CD8-positive, alpha-beta memory T cell (primary cell): ENCODE data around the gene TANC1. TPM values are rescaled to one million over a fixed set of nuclear protein-coding genes. Genes with fewer than 3 reads are reported as not detected.

ENCODE experiments used
- CTCF ChIA-PET: fragments of 350-600 bp; sonication (Branson Sonifier 250); formaldehyde crosslinking; loops from one replicate; lab custom pipeline; 2021; ENCODE audit warnings: antibody characterized with exemption; lab: Charles Lee
- POLR2A ChIA-PET: fragments of 350-600 bp; sonication (Branson Sonifier 250); formaldehyde crosslinking; loops from one replicate; lab custom pipeline; 2021; ENCODE audit warnings: antibody characterized with exemption; lab: Charles Lee
- DNase-seq, 5 donors: peaks; one replicate each; pipeline versions ENCODE4 v3.0.0 to v3.0.0-alpha.2; 2020 to 2022; ENCODE audit warnings: mixed read lengths in 1 of 5
- H3K27ac ChIP-seq: one replicate; pipeline ENCODE4 v1.7.0; 2013; ENCODE audit warnings: low read depth, mild to moderate bottlenecking, low read length, moderate library complexity
- H3K27me3 ChIP-seq: 2 replicates; pipeline ENCODE4 v1.7.0; 2013; ENCODE audit warnings: low read length, mild to moderate bottlenecking; ENCODE audit not compliant: insufficient read depth, poor library complexity, severe bottlenecking
- H3K36me3 ChIP-seq: 2 replicates; pipeline ENCODE4 v1.7.0; 2013; ENCODE audit warnings: mild to moderate bottlenecking, low read length, moderate library complexity; ENCODE audit not compliant: insufficient read depth
- H3K4me1 ChIP-seq: 2 replicates; pipeline ENCODE4 v1.7.0; 2013; ENCODE audit warnings: mild to moderate bottlenecking, low read length, moderate library complexity; ENCODE audit not compliant: insufficient read depth
- H3K4me3 ChIP-seq: 2 replicates; pipeline ENCODE4 v1.7.0; 2013; ENCODE audit warnings: mild to moderate bottlenecking, low read length
- H3K9me3 ChIP-seq: 2 replicates; pipeline ENCODE4 v1.7.0; 2013; ENCODE audit warnings: mild to moderate bottlenecking, low read length
- H3K27ac Mint-ChIP-seq, 8 donors: one replicate each; pipeline ENCODE4 v1.8.0; 2020 to 2021; ENCODE audit warnings: mixed read lengths in 8 of 8, mild to moderate bottlenecking in 6 of 8, inconsistent platforms in 3 of 8, moderate library complexity in 3 of 8
- H3K27me3 Mint-ChIP-seq, 2 donors: one replicate each; pipeline ENCODE4 v1.8.0; 2020 to 2021; ENCODE audit warnings: mixed read lengths in 2 of 2, mild to moderate bottlenecking in 1 of 2, moderate library complexity in 1 of 2
- H3K36me3 Mint-ChIP-seq, 3 donors: one replicate each; pipeline ENCODE4 v1.8.0; 2020 to 2021; ENCODE audit warnings: mixed read lengths in 3 of 3, inconsistent platforms in 1 of 3, mild to moderate bottlenecking in 1 of 3
- H3K4me1 Mint-ChIP-seq, 3 donors: one replicate each; pipeline ENCODE4 v1.8.0; 2020 to 2021; ENCODE audit warnings: mixed read lengths in 3 of 3, inconsistent platforms in 1 of 3, mild to moderate bottlenecking in 1 of 3
- H3K4me3 Mint-ChIP-seq, 7 donors: one replicate each; pipeline ENCODE4 v1.8.0; 2020 to 2021; ENCODE audit warnings: mixed read lengths in 7 of 7, mild to moderate bottlenecking in 6 of 7, moderate library complexity in 4 of 7, inconsistent platforms in 2 of 7
- H3K9me3 Mint-ChIP-seq, 5 donors: one replicate each; pipeline ENCODE4 v1.8.0; 2020 to 2022; ENCODE audit warnings: mixed read lengths in 5 of 5, mild to moderate bottlenecking in 3 of 5, moderate library complexity in 2 of 5, inconsistent platforms in 1 of 5
- polyA plus RNA-seq: library from polyadenylated mRNA; unstranded; fragments of 300-500 nt; fragmentation: Illumina TruSeq; gene quantifications from one replicate; pipeline ENCODE4 v1.2.3, GENCODE V29; 2021
- total RNA-seq, 2 experiments: library from RNA; stranded (reverse); gene quantifications; one replicate each; pipeline ENCODE4 v1.2.3, GENCODE V29; 2021

Gene TANC1
- total and polyA plus RNA-seq, 3 experiments from 2014 or later, result 0.11 to 0.64 (median 0.13) TPM

GRCh38 chr2:159051661-159052060 is 83.2 kb downstream of the TANC1 start:
- CTCF ChIA-PET, result no interaction called here

GRCh38 chr2:159052157-159052601 is 83.7 kb downstream of the TANC1 start:
- no peaks in the 10 kb centered on the region for H3K36me3 ChIP-seq
- peak overlapping the region in 1 of 8 donors; percentile 15 for H3K27ac Mint-ChIP-seq
- H3K27me3 Mint-ChIP-seq, result peaks cover 3 to 40% of the 10 kb centered on the region in 2 donors
- ChIA-PET CTCF (no interaction called here), POLR2A (no interaction called here)
- H3K36me3 Mint-ChIP-seq, result peaks cover 0 to 4% (median 0%) of the 10 kb centered on the region in 3 donors
- no peaks in the 10 kb centered on the region for H3K4me1 ChIP-seq
- H3K4me3 Mint-ChIP-seq, result no peak overlapping the region
- H3K9me3 ChIP-seq, result no peaks in the 10 kb centered on the region
- H3K4me1 Mint-ChIP-seq, result no peaks in the 10 kb centered on the region
- no peaks in the 10 kb centered on the region for H3K9me3 Mint-ChIP-seq
- DNase-seq, result no peak
- no peak overlapping the region for H3K4me3 ChIP-seq
- H3K27me3 ChIP-seq, result no peaks in the 10 kb centered on the region
- no peak overlapping the region for H3K27ac ChIP-seq

More at GRCh38 chr2:159051661-159052060, 83.2 kb downstream of the TANC1 start:
- POLR2A ChIA-PET, result no interaction called here
- DNase-seq, result no peak
- H3K4me1 Mint-ChIP-seq, result no peaks in the 10 kb centered on the region
- no peak overlapping the region for H3K27ac Mint-ChIP-seq
- Histone ChIP-seq H3K27ac (no peak overlapping the region), H3K4me3 (no peak overlapping the region), H3K9me3 (no peaks in the 10 kb centered on the region), H3K27me3 (no peaks in the 10 kb centered on the region), H3K4me1 (no peaks in the 10 kb centered on the region), H3K36me3 (no peaks in the 10 kb centered on the region)
- H3K9me3 Mint-ChIP-seq, result no peaks in the 10 kb centered on the region
- H3K36me3 Mint-ChIP-seq, result peaks cover 0 to 4% (median 0%) of the 10 kb centered on the region in 3 donors
- H3K27me3 Mint-ChIP-seq, result peaks cover 3 to 39% of the 10 kb centered on the region in 2 donors
- H3K4me3 Mint-ChIP-seq, result no peak overlapping the region

- CTCF ChIA-PET, result no interaction called here
- no peak for DNase-seq
- H3K36me3 ChIP-seq, result no peaks in the 10 kb centered on the region
- POLR2A ChIA-PET, result no interaction called here
- Mint-ChIP-seq H3K4me3 (no peak overlapping the region), H3K4me1 (no peaks in the 10 kb centered on the region), H3K9me3 (no peaks in the 10 kb centered on the region), H3K27ac (no peak overlapping the region), H3K27me3 (peaks cover 3 to 36% of the 10 kb centered on the region in 2 donors), H3K36me3 (no peaks in the 10 kb centered on the region)
- no peaks in the 10 kb centered on the region for H3K9me3 ChIP-seq
- H3K4me3 ChIP-seq, result no peak overlapping the region
- no peaks in the 10 kb centered on the region for H3K27me3 ChIP-seq
- H3K27ac ChIP-seq, result no peak overlapping the region
- no peaks in the 10 kb centered on the region for H3K4me1 ChIP-seq
Measured at GRCh38 chr2:159053161-159054031, 85.0 kb downstream of the TANC1 start.

- H3K4me3 ChIP-seq, result no peak overlapping the region
- H3K4me1 Mint-ChIP-seq, result no peaks in the 10 kb centered on the region
- H3K9me3 ChIP-seq, result no peaks in the 10 kb centered on the region
- no peaks in the 10 kb centered on the region for H3K4me1 ChIP-seq
- no peak overlapping the region for H3K27ac ChIP-seq
- POLR2A ChIA-PET, result no interaction called here
- no peak overlapping the region for H3K27ac Mint-ChIP-seq
- CTCF ChIA-PET, result no interaction called here
- H3K9me3 Mint-ChIP-seq, result no peaks in the 10 kb centered on the region
- H3K4me3 Mint-ChIP-seq, result no peak overlapping the region
- H3K27me3 Mint-ChIP-seq, result peaks cover 3 to 35% of the 10 kb centered on the region in 2 donors
- no peaks in the 10 kb centered on the region for H3K36me3 ChIP-seq
- H3K36me3 Mint-ChIP-seq, result no peaks in the 10 kb centered on the region
- DNase-seq, result no peak
- H3K27me3 ChIP-seq, result no peaks in the 10 kb centered on the region
Measured at GRCh38 chr2:159054032-159054334, 85.5 kb downstream of the TANC1 start.

GRCh38 chr2:159054985-159055384 is 86.5 kb downstream of the TANC1 start:
- Histone ChIP-seq H3K27me3 (no peaks in the 10 kb centered on the region), H3K9me3 (no peaks in the 10 kb centered on the region), H3K4me1 (no peaks in the 10 kb centered on the region), H3K4me3 (no peak overlapping the region), H3K27ac (no peak overlapping the region), H3K36me3 (no peaks in the 10 kb centered on the region)
- DNase-seq, result no peak
- ChIA-PET CTCF (no interaction called here), POLR2A (no interaction called here)
- Mint-ChIP-seq H3K9me3 (no peaks in the 10 kb centered on the region), H3K27me3 (peaks cover 2 to 26% of the 10 kb centered on the region in 2 donors), H3K27ac (no peak overlapping the region), H3K36me3 (no peaks in the 10 kb centered on the region), H3K4me1 (no peaks in the 10 kb centered on the region), H3K4me3 (no peak overlapping the region)

GRCh38 chr2:159060518-159060917 is 92.1 kb downstream of the TANC1 start:
- ChIA-PET CTCF (interaction anchor here (0.7 kb wide), 1 partner anchor 26 kb away, joined by 3 read pairs; no protein-coding TSS in a partner anchor), POLR2A (no interaction called here)
- Histone ChIP-seq H3K4me3 (no peak overlapping the region), H3K9me3 (no peaks in the 10 kb centered on the region), H3K27me3 (no peaks in the 10 kb centered on the region), H3K36me3 (no peaks in the 10 kb centered on the region), H3K4me1 (no peaks in the 10 kb centered on the region), H3K27ac (no peak overlapping the region)
- H3K27me3 Mint-ChIP-seq, result peaks cover 0 to 11% of the 10 kb centered on the region in 2 donors
- H3K4me1 Mint-ChIP-seq, result no peaks in the 10 kb centered on the region
- H3K4me3 Mint-ChIP-seq, result no peak overlapping the region
- H3K36me3 Mint-ChIP-seq, result no peaks in the 10 kb centered on the region
- no peaks in the 10 kb centered on the region for H3K9me3 Mint-ChIP-seq
- no peak for DNase-seq
- no peak overlapping the region for H3K27ac Mint-ChIP-seq

- Histone ChIP-seq H3K27me3 (no peaks in the 10 kb centered on the region), H3K36me3 (no peaks in the 10 kb centered on the region), H3K4me3 (no peak overlapping the region), H3K27ac (no peak overlapping the region), H3K9me3 (no peaks in the 10 kb centered on the region), H3K4me1 (no peaks in the 10 kb centered on the region)
- no peak for DNase-seq
- ChIA-PET POLR2A (no interaction called here), CTCF (no interaction called here)
- H3K27me3 Mint-ChIP-seq, result peaks cover 0 to 8% of the 10 kb centered on the region in 2 donors
- H3K36me3 Mint-ChIP-seq, result no peaks in the 10 kb centered on the region
- H3K4me3 Mint-ChIP-seq, result no peak overlapping the region
- H3K27ac Mint-ChIP-seq, result no peak overlapping the region
- H3K9me3 Mint-ChIP-seq, result no peaks in the 10 kb centered on the region
- no peaks in the 10 kb centered on the region for H3K4me1 Mint-ChIP-seq
Measured at GRCh38 chr2:159063677-159064076, 95.2 kb downstream of the TANC1 start.

GRCh38 chr2:159064446-159065301 is 96.2 kb downstream of the TANC1 start:
- Histone ChIP-seq H3K36me3 (no peaks in the 10 kb centered on the region), H3K27ac (no peak overlapping the region), H3K9me3 (no peaks in the 10 kb centered on the region), H3K4me3 (no peak overlapping the region), H3K27me3 (no peaks in the 10 kb centered on the region), H3K4me1 (no peaks in the 10 kb centered on the region)
- ChIA-PET POLR2A (no interaction called here), CTCF (no interaction called here)
- Mint-ChIP-seq H3K27ac (peak overlapping the region in 1 of 8 donors; percentile 49), H3K4me1 (no peaks in the 10 kb centered on the region), H3K36me3 (no peaks in the 10 kb centered on the region), H3K4me3 (no peak overlapping the region), H3K27me3 (peaks cover 0 to 8% of the 10 kb centered on the region in 2 donors), H3K9me3 (no peaks in the 10 kb centered on the region)
- DNase-seq, result no peak
